Hematopoietic multipotent progenitor cell treated with erythropoietin and hydrocortisone succinate and interleukin-3 and kit ligand, for 17 days (in vitro differentiated cells): ENCODE data around the gene ZFAND6.
"Not testable (repeated sequence)": the region's sequence is repeated elsewhere in the genome, so short reads cannot be mapped to it uniquely, and the experiment has no call there.

Source experiments
- DNase-seq: peaks from one replicate; pipeline ENCODE4 v3.0.0-alpha.2; 2015; ENCODE audit warnings: low spot score

ZFAND6 gene

GRCh38 chr15:80058851-80059785 is at the start of gene ZFAND6:
TSS of gene ZFAND6 (plus strand) at chr15:80059676. CDS start at chr15:80120345, 60,669 bp downstream.
- DNase-seq, result peak; percentile 97

- no peak for DNase-seq
Measured at GRCh38 chr15:80010131-80010673, 49.3 kb upstream of the ZFAND6 start.

GRCh38 chr15:80011041-80011523 is 48.4 kb upstream of the ZFAND6 start:
- not testable (repeated sequence) for DNase-seq

- no peak for DNase-seq
Measured at GRCh38 chr15:80011596-80011995, 47.9 kb upstream of the ZFAND6 start.

DNA sequence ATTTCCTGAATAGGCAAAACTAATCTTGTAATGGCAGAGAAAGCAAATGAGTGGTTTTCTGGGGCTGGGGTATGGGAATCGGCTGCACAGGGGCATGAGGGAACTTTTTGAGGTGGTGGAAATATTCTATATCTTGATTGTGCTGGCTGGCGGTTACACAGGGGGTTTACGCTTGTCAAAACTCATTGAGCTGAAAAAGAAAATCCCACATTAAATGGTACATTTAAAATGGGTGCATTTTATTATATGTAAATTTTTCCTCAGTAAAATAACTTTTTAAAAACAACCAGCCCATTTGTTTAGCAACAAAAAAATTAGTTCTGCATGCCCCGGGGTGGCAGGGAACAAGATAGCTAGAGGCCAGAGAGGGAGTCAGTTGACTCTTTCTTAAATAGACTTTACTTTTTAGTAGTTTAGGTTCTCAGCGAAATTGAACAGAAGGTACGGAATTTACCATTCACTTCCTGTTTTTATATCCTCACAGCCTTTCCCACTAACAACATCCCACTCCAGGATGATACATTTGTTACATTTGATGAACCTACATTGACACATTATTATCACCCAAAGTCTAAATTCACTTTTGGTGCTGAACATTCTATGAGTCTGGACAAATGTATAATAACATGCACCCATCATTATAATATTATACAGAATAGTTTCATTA is 47.3 kb upstream of the ZFAND6 start:
- DNase-seq, result no peak

GRCh38 chr15:80014186-80014585 is 45.3 kb upstream of the ZFAND6 start:
- DNase-seq, result not testable (repeated sequence)

DNA sequence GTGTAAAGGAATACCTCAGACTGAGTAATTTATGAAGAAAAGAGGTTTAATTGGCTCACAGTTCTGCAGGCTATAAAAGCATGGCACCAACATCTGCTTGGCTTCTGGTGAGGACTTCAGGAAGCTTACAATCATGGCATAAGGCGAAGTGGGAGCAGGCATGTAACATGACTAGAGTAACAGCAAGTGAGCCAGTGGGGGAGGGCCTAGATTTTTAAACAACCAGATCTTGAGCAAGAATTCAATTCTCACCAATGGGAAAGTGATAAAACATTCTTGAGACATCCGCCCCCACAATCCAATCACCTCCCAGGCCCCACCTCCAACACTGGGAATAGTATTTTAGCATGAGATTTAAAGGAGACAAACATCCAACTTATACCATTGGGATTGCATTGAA is 44.3 kb upstream of the ZFAND6 start:
- no peak for DNase-seq

- not testable (repeated sequence) for DNase-seq
Measured at GRCh38 chr15:80016506-80016905, 43.0 kb upstream of the ZFAND6 start.

DNA sequence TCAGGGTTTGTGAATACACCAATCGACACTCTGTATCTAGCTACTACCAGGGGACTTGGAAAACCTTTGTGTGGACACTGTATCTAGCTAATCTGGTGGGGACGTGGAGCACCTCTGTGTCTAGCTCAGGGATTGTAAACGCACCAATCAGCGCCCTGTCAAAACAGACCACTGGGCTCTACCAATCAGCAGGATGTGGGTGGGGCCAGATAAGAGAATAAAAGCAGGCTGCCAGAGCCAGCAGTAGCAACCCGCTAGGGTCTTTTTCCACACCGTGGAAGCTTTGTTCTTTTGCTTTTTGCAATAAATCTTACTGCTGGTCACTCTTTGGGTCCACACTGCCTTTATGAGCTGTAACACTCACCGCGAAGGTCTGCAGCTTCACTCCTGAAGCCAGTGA is 42.3 kb upstream of the ZFAND6 start:
- not testable (repeated sequence) for DNase-seq

- no peak for DNase-seq
Measured at GRCh38 chr15:80019168-80019745, 40.2 kb upstream of the ZFAND6 start.

- not testable (repeated sequence) for DNase-seq
Measured at GRCh38 chr15:80020149-80020548, 39.3 kb upstream of the ZFAND6 start.

GRCh38 chr15:80020731-80021130 is 38.7 kb upstream of the ZFAND6 start:
- no peak for DNase-seq

DNA sequence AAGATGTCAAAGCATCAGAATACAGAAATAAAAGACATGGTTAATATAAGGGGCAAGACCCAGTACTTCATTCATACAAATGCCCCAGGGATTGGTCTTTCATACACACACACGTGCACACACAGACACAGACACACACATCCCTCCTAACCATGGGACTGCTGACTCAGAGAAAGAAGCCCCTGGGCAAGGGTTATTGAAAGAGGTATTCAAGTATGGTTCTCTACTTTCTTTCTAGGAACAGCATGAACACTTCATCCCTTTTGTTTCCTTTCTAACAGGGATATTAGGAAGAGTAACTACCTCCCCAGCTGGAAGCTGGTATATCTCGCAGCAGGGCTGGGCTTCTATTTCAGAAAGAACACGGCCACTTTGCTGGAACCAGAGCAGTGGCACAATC is 33.2 kb upstream of the ZFAND6 start:
- DNase-seq, result no peak

DNA sequence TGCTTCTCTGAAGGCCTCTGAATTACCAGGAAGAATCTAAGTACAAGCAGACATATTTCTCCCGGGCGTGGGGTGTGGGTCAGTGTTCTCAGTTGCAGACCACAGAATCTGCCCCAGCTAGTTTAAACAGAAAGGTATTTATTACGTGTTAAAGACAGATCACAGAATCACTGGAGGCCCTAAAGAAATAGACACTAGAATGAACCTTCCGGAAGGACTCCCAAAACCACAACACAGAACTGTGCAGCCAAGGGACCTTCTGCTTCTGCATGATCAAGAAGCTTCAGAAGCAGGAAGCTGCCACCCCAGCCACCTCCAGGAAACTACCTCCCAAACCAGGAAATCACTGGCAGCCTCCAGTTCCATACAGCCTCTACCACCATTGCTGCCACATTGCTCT is 32.7 kb upstream of the ZFAND6 start:
- no peak for DNase-seq

DNA sequence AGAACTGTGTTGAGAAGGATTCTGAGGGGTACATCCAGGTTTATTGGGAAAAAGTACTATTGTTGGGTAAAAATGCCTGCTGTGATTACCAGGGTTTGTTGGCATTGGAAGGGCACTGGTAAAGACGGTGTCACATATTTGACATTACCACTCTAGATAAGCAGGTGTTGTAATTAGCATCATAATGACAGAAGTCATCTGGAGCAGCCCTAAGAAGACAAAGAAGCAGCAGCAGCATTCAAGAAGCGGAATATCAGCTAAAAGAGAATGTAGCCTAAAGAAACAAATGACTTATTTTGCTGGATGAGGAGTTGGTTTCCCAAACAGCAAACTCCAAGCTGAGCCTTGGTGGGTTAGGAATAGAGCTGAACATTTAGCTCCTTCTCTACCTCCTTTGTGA is 30.5 kb upstream of the ZFAND6 start:
- no peak for DNase-seq

DNA sequence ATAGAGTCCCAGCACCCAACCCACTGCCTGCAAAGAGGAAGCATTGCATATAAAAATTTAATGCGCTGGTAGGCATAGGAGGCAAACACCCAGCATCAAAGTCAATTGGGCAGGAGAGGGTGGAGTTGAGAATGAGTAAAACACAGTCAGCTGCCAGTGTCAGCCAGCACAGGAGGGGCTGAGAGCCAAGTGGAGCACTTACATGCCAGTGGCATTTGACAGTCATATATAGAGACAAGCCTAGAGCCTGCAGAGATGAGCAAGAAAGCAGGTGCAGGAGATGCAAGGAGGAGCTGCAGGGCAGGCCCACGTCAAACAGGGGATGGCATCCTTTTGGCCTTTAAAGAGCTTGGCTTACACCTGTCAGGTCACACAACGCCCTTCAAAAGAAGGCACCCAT is 27.6 kb upstream of the ZFAND6 start:
- no peak for DNase-seq

DNA sequence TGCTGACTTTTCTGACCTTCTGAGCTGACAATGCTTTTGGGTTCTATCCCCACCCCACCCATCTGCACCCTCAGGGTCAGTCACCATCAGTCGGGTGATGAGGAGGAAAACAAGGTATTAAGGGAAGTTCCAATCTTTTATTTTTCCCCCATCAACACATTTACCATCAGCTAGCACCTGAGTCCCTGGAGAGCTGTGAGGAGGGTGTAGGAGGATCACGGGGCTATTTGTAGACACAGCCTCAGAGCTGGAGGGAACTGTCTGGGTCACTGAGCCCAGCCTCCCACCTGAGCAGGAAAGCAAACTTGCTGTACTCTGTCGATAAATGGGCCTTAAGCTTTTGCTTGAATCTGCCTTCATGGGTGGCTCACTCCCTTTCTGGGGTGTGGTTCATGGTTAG is 24.8 kb upstream of the ZFAND6 start:
- no peak for DNase-seq

DNA sequence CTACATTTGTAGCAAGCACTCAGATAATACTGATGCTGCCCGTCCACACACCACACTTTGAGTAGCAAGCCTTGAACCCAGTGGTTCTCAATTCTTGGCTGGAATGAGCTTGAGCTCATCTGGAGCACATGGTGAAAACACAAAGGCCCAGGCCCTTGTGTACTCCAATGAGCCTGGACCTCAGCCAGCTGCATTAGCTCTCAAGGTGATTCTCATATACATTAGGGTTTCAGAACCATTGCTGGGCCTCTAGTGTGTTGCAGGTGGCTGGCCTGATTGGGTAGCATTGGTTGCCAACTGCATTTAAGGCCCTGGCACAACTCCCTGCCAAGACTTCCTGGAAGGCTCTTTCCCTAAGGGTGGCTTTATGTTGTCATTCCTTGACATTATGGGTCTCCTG is 23.4 kb upstream of the ZFAND6 start:
- DNase-seq, result no peak

DNA sequence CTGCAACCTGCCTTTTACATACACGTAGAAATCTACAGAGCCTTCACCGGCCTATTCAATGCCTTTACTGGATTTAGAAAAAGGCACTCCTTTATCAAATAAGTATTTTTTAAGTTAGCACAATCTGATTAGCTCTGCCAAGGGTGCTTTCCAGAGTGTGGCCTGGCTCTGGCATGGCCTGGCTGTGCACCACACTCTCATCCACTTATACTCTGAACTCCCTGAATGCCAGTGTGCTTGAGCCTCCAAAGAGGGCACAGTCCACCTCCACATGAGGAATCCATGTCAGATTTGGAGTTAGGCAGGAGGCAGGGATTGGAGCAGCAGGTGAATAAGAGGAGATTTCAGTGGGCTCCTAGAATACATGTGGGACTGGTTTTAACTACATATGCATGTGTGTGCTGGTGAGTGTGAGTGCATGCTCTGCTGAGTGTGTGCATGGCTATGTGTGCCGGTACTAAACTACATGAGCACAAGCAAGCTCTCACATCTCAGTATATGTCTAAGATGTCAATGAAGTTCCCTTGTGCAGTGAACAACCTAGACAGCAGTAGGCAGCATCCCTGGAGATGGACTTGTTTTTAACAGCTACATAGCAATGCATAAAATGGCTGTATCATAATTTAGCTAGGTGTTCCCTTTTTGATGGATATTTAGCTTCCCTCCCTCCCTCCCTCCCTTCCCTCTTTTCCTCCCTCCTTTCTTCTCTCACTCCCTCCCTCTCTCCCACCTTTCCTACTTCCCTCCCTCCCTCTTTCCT is 17.8 kb upstream of the ZFAND6 start:
- no peak for DNase-seq

DNA sequence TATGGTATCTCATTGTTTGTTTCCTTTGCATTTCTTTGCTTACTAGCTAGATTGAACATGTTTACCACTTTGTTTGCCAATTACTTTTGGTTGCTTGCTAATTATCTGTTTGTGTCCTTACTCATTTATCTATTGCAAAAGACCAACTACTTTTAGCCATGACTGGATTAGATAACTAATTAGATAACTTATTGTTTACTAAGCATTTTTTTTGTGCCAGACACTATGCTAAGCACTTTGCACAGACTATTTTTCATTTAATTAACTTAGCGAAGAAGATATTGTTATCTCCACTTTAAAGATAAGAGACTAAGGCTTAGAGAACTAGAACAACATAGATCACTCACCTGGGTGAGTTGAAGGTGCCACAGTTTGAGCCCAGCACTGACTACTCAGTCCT is 16.9 kb upstream of the ZFAND6 start:
- no peak for DNase-seq

DNA sequence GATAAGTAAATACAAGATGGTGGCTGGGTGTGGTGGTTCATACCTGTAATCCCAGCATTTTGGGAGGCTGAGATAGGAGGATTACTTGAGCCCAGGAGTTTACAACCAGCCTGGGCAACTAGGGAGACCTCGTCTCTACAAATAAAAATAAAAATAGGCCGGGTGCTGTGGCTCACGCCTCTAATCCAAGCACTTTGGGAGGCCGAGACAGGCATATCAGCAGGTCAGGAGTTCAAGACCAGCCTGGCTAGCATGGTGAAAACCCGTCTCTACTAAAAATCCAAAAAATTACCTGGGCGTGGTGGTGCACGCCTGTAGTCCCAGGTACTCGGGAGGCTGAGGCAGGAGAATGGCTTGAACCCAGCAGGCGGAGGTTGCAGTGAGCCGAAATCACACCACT is 14.3 kb upstream of the ZFAND6 start:
- not testable (repeated sequence) for DNase-seq

- no peak for DNase-seq
Measured at GRCh38 chr15:80049046-80049445, 10.4 kb upstream of the ZFAND6 start.
